Measurements from ENCODE around the gene IQSEC3. TPM values are rescaled to one million over a fixed set of nuclear protein-coding genes. Genes with fewer than 3 reads are reported as not detected.

The IQSEC3 gene
- total RNA-seq, 2 experiments from 2014 or later = not detected

DNA sequence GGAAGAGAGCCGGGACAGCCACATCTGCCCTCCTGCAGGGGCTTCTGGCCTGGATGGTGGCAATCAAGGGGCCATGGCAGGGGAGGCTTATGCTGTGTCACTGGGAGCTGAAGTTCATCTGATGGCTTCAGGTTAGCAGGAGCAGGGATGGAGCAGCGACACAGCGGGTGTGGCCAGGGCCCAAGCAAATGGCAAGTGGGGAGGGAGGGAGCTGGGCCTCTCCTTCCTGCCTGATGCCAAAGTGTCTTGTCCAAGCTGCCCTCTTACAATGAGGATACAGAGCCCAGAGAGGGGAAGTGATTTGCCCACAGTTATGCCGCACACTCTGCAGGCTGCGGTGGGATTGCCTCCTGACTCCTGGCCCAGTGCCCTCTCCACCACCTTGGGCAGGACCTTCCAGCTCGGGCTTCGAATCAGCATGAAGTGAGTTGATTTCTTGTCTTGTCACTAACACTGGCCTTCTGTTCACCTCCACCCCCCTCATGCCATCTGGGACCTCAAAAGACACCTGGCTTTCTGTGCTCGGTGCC is 51.3 kb downstream of the IQSEC3 start:
- Histone ChIP-seq H3K9me2 (ENCODE audit: insufficient read depth, low read length) (no peaks in the 10 kb centered on the region), H2AFZ (ENCODE audit: low read length) (no peak overlapping the region), H3K4me2 (ENCODE audit: low read length) (no peak overlapping the region), H3K36me3 (ENCODE audit: insufficient read depth, low read length) (no peaks in the 10 kb centered on the region), H3K4me3 (ENCODE audit: low read depth, low read length, poor library complexity, severe bottlenecking) (no peak overlapping the region), H3K9me3 (ENCODE audit: low read length) (no peaks in the 10 kb centered on the region), H4K20me1 (ENCODE audit: insufficient read depth, low read length) (no peaks in the 10 kb centered on the region), H3K27ac (ENCODE audit: low read depth, low read length, poor library complexity, severe bottlenecking) (no peak overlapping the region), H3K4me1 (ENCODE audit: insufficient read depth, low read length, poor library complexity, severe bottlenecking) (no peaks in the 10 kb centered on the region), H3K79me2 (ENCODE audit: insufficient read depth, low read depth, low read length) (no peaks in the 10 kb centered on the region)
- no peak for TF ChIP-seq EZH2phosphoT487 (IDR thresholded peaks at IDR 0.05; ENCODE audit: borderline replicate concordance, low read depth, low read length)
- no peak for TF ChIP-seq CTCF (conservative IDR thresholded peaks at IDR 0.05; ENCODE audit: low read length)
- POLR2A ChIA-PET = interaction anchor here (0.6 kb wide), 1 partner anchor 12 kb away, joined by 3 read pairs; no protein-coding TSS in a partner anchor
- intact Hi-C loops (cut with micrococcal nuclease; ENCODE audit: unreplicated experiment) = no loop called here
- BruUV-seq (replicated peaks) = no TSS peak
- no peak for DNase-seq (ENCODE audit: low spot score)
- CTCF ChIA-PET (ENCODE audit: unreplicated experiment) = no interaction called here

DNA sequence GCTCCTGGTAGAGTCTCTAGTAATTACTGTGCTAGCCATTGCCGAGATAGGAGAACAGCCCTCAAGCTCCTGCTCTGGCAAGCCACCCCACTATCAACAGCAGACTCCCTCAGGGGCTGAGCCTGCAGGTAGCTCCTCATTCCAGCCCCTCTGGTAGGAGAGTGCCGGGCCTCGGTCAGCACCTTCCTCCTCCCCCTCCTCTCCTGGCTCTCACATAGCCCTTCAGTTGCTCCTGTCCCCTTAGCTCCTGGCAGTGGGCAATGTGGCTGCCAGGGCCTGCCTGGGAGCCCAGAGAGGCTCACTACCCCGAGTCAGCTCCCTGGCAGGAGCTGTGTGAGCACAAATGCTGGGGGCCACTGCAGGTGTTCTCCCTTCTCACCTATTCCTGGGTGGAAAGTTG is 52.0 kb downstream of the IQSEC3 start:
- Histone ChIP-seq H2AFZ (ENCODE audit: low read length) (no peak overlapping the region), H3K27ac (ENCODE audit: low read depth, low read length, poor library complexity, severe bottlenecking) (no peak overlapping the region), H3K9me3 (ENCODE audit: low read length) (no peaks in the 10 kb centered on the region), H3K4me2 (ENCODE audit: low read length) (no peak overlapping the region), H3K79me2 (ENCODE audit: insufficient read depth, low read depth, low read length) (no peaks in the 10 kb centered on the region), H3K9me2 (ENCODE audit: insufficient read depth, low read length) (no peaks in the 10 kb centered on the region), H3K4me3 (ENCODE audit: low read depth, low read length, poor library complexity, severe bottlenecking) (no peak overlapping the region), H4K20me1 (ENCODE audit: insufficient read depth, low read length) (no peaks in the 10 kb centered on the region), H3K36me3 (ENCODE audit: insufficient read depth, low read length) (no peaks in the 10 kb centered on the region), H3K4me1 (ENCODE audit: insufficient read depth, low read length, poor library complexity, severe bottlenecking) (no peaks in the 10 kb centered on the region)
- intact Hi-C loops (cut with micrococcal nuclease; ENCODE audit: unreplicated experiment) = no loop called here
- no TSS peak for BruUV-seq (replicated peaks)
- CTCF ChIA-PET (ENCODE audit: unreplicated experiment) = interaction anchor here (0.6 kb wide), 1 partner anchor 12 kb away, joined by 3 read pairs; no protein-coding TSS in a partner anchor
- no peak for DNase-seq (ENCODE audit: low spot score)
- POLR2A ChIA-PET = interaction anchor here (0.6 kb wide), 1 partner anchor 12 kb away, joined by 3 read pairs; no protein-coding TSS in a partner anchor
- TF ChIP-seq EZH2phosphoT487 (IDR thresholded peaks at IDR 0.05; ENCODE audit: borderline replicate concordance, low read depth, low read length) = no peak
- TF ChIP-seq CTCF (conservative IDR thresholded peaks at IDR 0.05; ENCODE audit: low read length) = no peak

DNA sequence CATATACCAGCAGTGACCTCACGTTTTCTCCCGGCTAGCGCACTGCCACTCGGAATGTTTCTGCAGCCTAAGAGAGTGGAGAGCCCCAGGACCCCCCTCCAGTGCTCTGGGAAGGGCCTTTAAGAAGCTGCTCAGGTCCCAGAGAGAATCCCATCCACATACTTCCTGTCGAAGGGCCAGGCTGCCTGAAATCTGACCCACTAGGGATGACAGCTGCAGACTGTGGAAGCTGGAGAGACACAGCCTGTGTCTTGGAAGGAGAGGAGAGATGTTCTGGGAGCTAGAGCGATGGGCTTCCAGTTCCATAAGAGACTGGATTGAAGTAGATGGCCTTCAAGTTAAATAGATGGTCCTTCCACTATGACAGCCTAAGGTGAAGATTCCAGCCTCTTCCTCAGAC is 54.4 kb downstream of the IQSEC3 start:
- H3K9me3 ChIP-seq (ENCODE audit: low read length) = no peaks in the 10 kb centered on the region
- H3K79me2 ChIP-seq (ENCODE audit: insufficient read depth, low read depth, low read length) = no peaks in the 10 kb centered on the region
- H3K36me3 ChIP-seq (ENCODE audit: insufficient read depth, low read length) = no peaks in the 10 kb centered on the region
- TF ChIP-seq CTCF (conservative IDR thresholded peaks at IDR 0.05; ENCODE audit: low read length) (no peak), EZH2phosphoT487 (IDR thresholded peaks at IDR 0.05; ENCODE audit: borderline replicate concordance, low read depth, low read length) (no peak)
- no peak for DNase-seq (ENCODE audit: low spot score)
- H3K4me3 ChIP-seq (ENCODE audit: low read depth, low read length, poor library complexity, severe bottlenecking) = no peak overlapping the region
- H3K9me2 ChIP-seq (ENCODE audit: insufficient read depth, low read length) = no peaks in the 10 kb centered on the region
- H4K20me1 ChIP-seq (ENCODE audit: insufficient read depth, low read length) = no peaks in the 10 kb centered on the region
- no peaks in the 10 kb centered on the region for H3K4me1 ChIP-seq (ENCODE audit: insufficient read depth, low read length, poor library complexity, severe bottlenecking)
- no TSS peak for BruUV-seq (replicated peaks)
- CTCF ChIA-PET (ENCODE audit: unreplicated experiment) = interaction anchor here (0.6 kb wide), 1 partner anchor 1882 kb away, joined by 3 read pairs; no protein-coding TSS in a partner anchor
- POLR2A ChIA-PET = no interaction called here
- H3K27ac ChIP-seq (ENCODE audit: low read depth, low read length, poor library complexity, severe bottlenecking) = no peak overlapping the region
- intact Hi-C loops (cut with micrococcal nuclease; ENCODE audit: unreplicated experiment) = no loop called here
- no peak overlapping the region for H3K4me2 ChIP-seq (ENCODE audit: low read length)
- no peak overlapping the region for H2AFZ ChIP-seq (ENCODE audit: low read length)

Data from OCI-LY7 (cell line).